Measurements from ENCODE around the gene MBOAT2. TPM values are rescaled to one million over a fixed set of nuclear protein-coding genes. Genes with fewer than 3 reads are reported as not detected.
"Not testable (repeated sequence)": the region's sequence is repeated elsewhere in the genome, so short reads cannot be mapped to it uniquely, and the experiment has no call there.

MBOAT2 gene
- total RNA-seq, 1 experiment from 2014 or later = 90.5 TPM

GRCh38 chr2:8972535-8972934 lies 30.9 kb downstream of the MBOAT2 start:
- DNase-seq (ENCODE audit: low spot score); in situ Hi-C loops (cut with HindIII; ENCODE audit: low sequenced_read_pairs): not testable (repeated sequence)

- DNase-seq (ENCODE audit: low spot score); in situ Hi-C loops (cut with HindIII; ENCODE audit: low sequenced_read_pairs): not testable (repeated sequence)
These were observed 34.1 kb downstream of the MBOAT2 start for GRCh38 chr2:8969348-8969747.

GRCh38 chr2:8966123-8966908 lies 37.2 kb downstream of the MBOAT2 start:
- no peak for DNase-seq (ENCODE audit: low spot score)
- in situ Hi-C loops (cut with HindIII; ENCODE audit: low sequenced_read_pairs) = no loop called here

- in situ Hi-C loops (cut with HindIII; ENCODE audit: low sequenced_read_pairs) = no loop called here
These were observed 38.1 kb downstream of the MBOAT2 start for GRCh38 chr2:8965216-8965969.

GRCh38 chr2:8962890-8963289 lies 40.6 kb downstream of the MBOAT2 start:
- no peak for DNase-seq (ENCODE audit: low spot score)
- in situ Hi-C loops (cut with HindIII; ENCODE audit: low sequenced_read_pairs) = no loop called here

More at GRCh38 chr2:8965216-8965969, 38.1 kb downstream of the MBOAT2 start:
- DNase-seq (ENCODE audit: low spot score) = no peak

GRCh38 chr2:8957628-8958027 lies 45.9 kb downstream of the MBOAT2 start:
- in situ Hi-C loops (cut with HindIII; ENCODE audit: low sequenced_read_pairs) = no loop called here
- no peak for DNase-seq (ENCODE audit: low spot score)

GRCh38 chr2:8956774-8957173 lies 46.7 kb downstream of the MBOAT2 start:
- DNase-seq (ENCODE audit: low spot score) = no peak
- in situ Hi-C loops (cut with HindIII; ENCODE audit: low sequenced_read_pairs) = no loop called here

- in situ Hi-C loops (cut with HindIII; ENCODE audit: low sequenced_read_pairs) = no loop called here
- DNase-seq (ENCODE audit: low spot score) = no peak
These were observed 48.5 kb downstream of the MBOAT2 start for GRCh38 chr2:8954990-8955389.

- no peak for DNase-seq (ENCODE audit: low spot score)
- in situ Hi-C loops (cut with HindIII; ENCODE audit: low sequenced_read_pairs) = no loop called here
These were observed 50.0 kb downstream of the MBOAT2 start for GRCh38 chr2:8953525-8953924.

GRCh38 chr2:8939486-8940114 lies 63.9 kb downstream of the MBOAT2 start:
- no peak for DNase-seq (ENCODE audit: low spot score)
- in situ Hi-C loops (cut with HindIII; ENCODE audit: low sequenced_read_pairs) = no loop called here

- no peak for DNase-seq (ENCODE audit: low spot score)
- in situ Hi-C loops (cut with HindIII; ENCODE audit: low sequenced_read_pairs) = no loop called here
These were observed 65.1 kb downstream of the MBOAT2 start for GRCh38 chr2:8938384-8938783.

- DNase-seq (ENCODE audit: low spot score) = no peak
These were observed 67.5 kb downstream of the MBOAT2 start for GRCh38 chr2:8935982-8936381.

GRCh38 chr2:8934338-8934737 lies 69.1 kb downstream of the MBOAT2 start:
- in situ Hi-C loops (cut with HindIII; ENCODE audit: low sequenced_read_pairs) = no loop called here
- no peak for DNase-seq (ENCODE audit: low spot score)

More at GRCh38 chr2:8935982-8936381, 67.5 kb downstream of the MBOAT2 start:
- in situ Hi-C loops (cut with HindIII; ENCODE audit: low sequenced_read_pairs) = no loop called here

GRCh38 chr2:8932702-8933101 lies 70.8 kb downstream of the MBOAT2 start:
- in situ Hi-C loops (cut with HindIII; ENCODE audit: low sequenced_read_pairs) = no loop called here
- no peak for DNase-seq (ENCODE audit: low spot score)

- DNase-seq (ENCODE audit: low spot score); in situ Hi-C loops (cut with HindIII; ENCODE audit: low sequenced_read_pairs): not testable (repeated sequence)
These were observed 73.3 kb downstream of the MBOAT2 start for GRCh38 chr2:8930185-8930584.

- in situ Hi-C loops (cut with HindIII; ENCODE audit: low sequenced_read_pairs) = no loop called here
- DNase-seq (ENCODE audit: low spot score) = no peak
These were observed 74.4 kb downstream of the MBOAT2 start for GRCh38 chr2:8929128-8929527.

GRCh38 chr2:8927510-8928455 lies 75.7 kb downstream of the MBOAT2 start:
- DNase-seq (ENCODE audit: low spot score) = no peak
- in situ Hi-C loops (cut with HindIII; ENCODE audit: low sequenced_read_pairs) = no loop called here

- peak; percentile 11 for DNase-seq (ENCODE audit: low spot score)
- in situ Hi-C loops (cut with HindIII; ENCODE audit: low sequenced_read_pairs) = no loop called here
These were observed 77.1 kb downstream of the MBOAT2 start for GRCh38 chr2:8926356-8926755.

- no peak for DNase-seq (ENCODE audit: low spot score)
- in situ Hi-C loops (cut with HindIII; ENCODE audit: low sequenced_read_pairs) = no loop called here
These were observed 78.1 kb downstream of the MBOAT2 start for GRCh38 chr2:8925411-8925810.
